Mesenchymal stem cell (in vitro differentiated cells and primary cell): ENCODE measurements around the gene NFE2L3.

Source experiments
- DNase-seq: peaks from one replicate; pipeline ENCODE4 v3.0.0-alpha.2; 2013
- H2AFZ ChIP-seq: one replicate; pipeline ENCODE4 v1.6.1; 2013; ENCODE audit warnings: low read depth, mild to moderate bottlenecking, control low read depth, inconsistent platforms, low read length, moderate library complexity
- H2AK5ac ChIP-seq: 2 replicates; pipeline ENCODE4 v1.6.1; 2013; ENCODE audit warnings: low read length, moderate library complexity, mild to moderate bottlenecking, inconsistent platforms; ENCODE audit not compliant: severe bottlenecking
- H2BK120ac ChIP-seq: one replicate; pipeline ENCODE4 v1.6.1; 2013; ENCODE audit warnings: low read depth, mild to moderate bottlenecking, inconsistent platforms, low read length, moderate library complexity
- H2BK12ac ChIP-seq, 2 experiments: one replicate each; pipeline ENCODE4 v1.6.1; 2013; ENCODE audit warnings: inconsistent platforms in 2 of 2, low read length in 2 of 2, mild to moderate bottlenecking in 2 of 2, moderate library complexity in 2 of 2, control low read depth in 1 of 2
- H2BK15ac ChIP-seq: one replicate; pipeline ENCODE4 v1.6.1; 2013; ENCODE audit warnings: mild to moderate bottlenecking, low read depth, inconsistent platforms; ENCODE audit not compliant: poor library complexity, severe bottlenecking
- H2BK5ac ChIP-seq: 2 replicates; pipeline ENCODE4 v1.6.1; 2013; ENCODE audit warnings: low read depth, mild to moderate bottlenecking, low read length, control low read depth, inconsistent platforms; ENCODE audit not compliant: poor library complexity, severe bottlenecking
- H3K14ac ChIP-seq, 2 experiments: one replicate each; pipeline ENCODE4 v1.6.1; 2013; ENCODE audit warnings: inconsistent platforms in 2 of 2, low read length in 2 of 2, control low read depth in 1 of 2, mild to moderate bottlenecking in 1 of 2, moderate library complexity in 1 of 2
- H3K18ac ChIP-seq, 2 experiments: one replicate each; pipeline ENCODE4 v1.6.1; 2013; ENCODE audit warnings: inconsistent platforms in 2 of 2, low read length in 2 of 2, control low read depth in 1 of 2, low read depth in 1 of 2, mild to moderate bottlenecking in 1 of 2
- H3K23ac ChIP-seq, 2 experiments: one replicate each; pipeline ENCODE4 v1.6.1; 2013; ENCODE audit warnings: inconsistent platforms in 2 of 2, low read length in 2 of 2, mild to moderate bottlenecking in 2 of 2, moderate library complexity in 2 of 2, control low read depth in 1 of 2
- H3K27ac ChIP-seq: 2 replicates; pipeline ENCODE4 v1.5.1; 2013; ENCODE audit warnings: mild to moderate bottlenecking, moderate library complexity, low read length, control low read depth, inconsistent platforms; ENCODE audit not compliant: poor library complexity, severe bottlenecking
- H3K27me3 ChIP-seq, 2 experiments: 2 replicates each; pipeline versions ENCODE4 v1.6.1 to v1.7.0; 2013; ENCODE audit warnings: low read length in 2 of 2, mild to moderate bottlenecking in 2 of 2, moderate library complexity in 2 of 2, control low read depth in 1 of 2, inconsistent platforms in 1 of 2; ENCODE audit not compliant: control insufficient read depth in 1 of 2, insufficient read depth in 1 of 2
- H3K36me3 ChIP-seq, 2 experiments: 2 replicates each; pipeline versions ENCODE4 v1.6.1 to v1.7.0; 2013; ENCODE audit warnings: low read length in 2 of 2, control low read depth in 1 of 2, inconsistent platforms in 1 of 2, low read depth in 1 of 2, mild to moderate bottlenecking in 1 of 2; ENCODE audit not compliant: insufficient read depth in 2 of 2, control insufficient read depth in 1 of 2
- H3K4ac ChIP-seq, 2 experiments: one replicate each; pipeline ENCODE4 v1.6.1; 2013; ENCODE audit warnings: inconsistent platforms in 2 of 2, low read length in 2 of 2, mild to moderate bottlenecking in 2 of 2, moderate library complexity in 2 of 2, control low read depth in 1 of 2, low read depth in 1 of 2
- H3K4me1 ChIP-seq: 2 replicates; pipeline ENCODE4 v1.6.1; 2013; ENCODE audit warnings: low read depth, low read length, control low read depth; ENCODE audit not compliant: control insufficient read depth, insufficient read depth
- H3K4me2 ChIP-seq: 2 replicates; pipeline ENCODE4 v1.6.1; 2013; ENCODE audit warnings: low read length, mild to moderate bottlenecking, inconsistent platforms; ENCODE audit not compliant: poor library complexity, severe bottlenecking
- H3K4me3 ChIP-seq, 2 experiments: 2 replicates each; pipeline versions ENCODE4 v1.5.1 to v1.7.0; 2013; ENCODE audit warnings: low read length in 2 of 2, mild to moderate bottlenecking in 2 of 2, control low read depth in 1 of 2, low read depth in 1 of 2; ENCODE audit not compliant: insufficient read depth in 1 of 2
- H3K79me1 ChIP-seq: replicated peaks from 2 replicates; pipeline ENCODE4 v1.6.1; 2013; ENCODE audit warnings: mild to moderate bottlenecking, control low read depth, low read length, inconsistent platforms; ENCODE audit not compliant: poor library complexity, severe bottlenecking
- H3K9ac ChIP-seq: 2 replicates; pipeline ENCODE4 v1.7.0; 2013; ENCODE audit warnings: mild to moderate bottlenecking, low read length, moderate library complexity
- H3K9me3 ChIP-seq: 2 replicates; pipeline ENCODE4 v1.7.0; 2013; ENCODE audit warnings: mild to moderate bottlenecking, low read length; ENCODE audit not compliant: control insufficient read depth
- H4K8ac ChIP-seq: one replicate; pipeline ENCODE4 v1.6.1; 2013; ENCODE audit warnings: inconsistent platforms, mild to moderate bottlenecking, low read length, moderate library complexity
- H4K91ac ChIP-seq: one replicate; pipeline ENCODE4 v1.6.1; 2013; ENCODE audit warnings: mild to moderate bottlenecking, low read length, inconsistent platforms
- WGBS: methylation state at CpG from one replicate; pipeline ENCODE4 v1.1.7; 2013; ENCODE audit warnings: mixed read lengths; 5-methylcytosine and 5-hydroxymethylcytosine counted together

Gene NFE2L3

DNA sequence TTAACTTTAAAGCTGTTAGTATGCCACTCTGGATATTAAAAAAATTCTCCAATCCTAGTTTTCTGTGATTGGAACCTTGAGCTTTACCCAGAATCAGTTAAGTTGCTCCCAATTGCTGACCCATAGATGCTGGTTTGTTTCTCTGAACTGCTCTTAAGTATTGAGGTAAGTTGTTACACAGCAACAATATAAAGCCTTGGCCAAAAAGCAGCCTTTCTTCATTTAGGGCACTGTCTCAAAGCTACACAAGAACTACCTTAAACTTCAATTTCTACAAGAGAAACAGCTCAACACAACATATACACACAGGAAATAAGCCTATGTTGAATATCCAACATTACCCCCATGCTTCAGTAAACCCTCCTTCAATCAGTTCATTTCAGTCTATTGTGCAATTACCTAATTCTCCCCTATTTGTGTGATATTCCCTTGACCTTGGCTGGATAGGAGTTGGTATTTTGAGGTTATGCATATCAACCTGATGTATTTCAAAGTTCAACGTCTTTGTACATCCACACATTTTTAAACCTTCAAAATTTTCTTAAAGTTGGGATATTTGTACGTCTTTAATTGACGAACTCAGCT, 37.1 kb downstream of the NFE2L3 start:
- no peak overlapping the region for H4K91ac ChIP-seq
- H3K9ac ChIP-seq, result no peak overlapping the region
- WGBS, result 95% methylated on average over 3 of the region's 3 CpGs
- H2BK12ac ChIP-seq, result no peak overlapping the region
- no peak overlapping the region for H2BK120ac ChIP-seq
- no peak overlapping the region for H3K14ac ChIP-seq
- peaks cover 3% of the 10 kb centered on the region for H3K4me1 ChIP-seq
- H3K36me3 ChIP-seq, result peaks cover 8 to 87% of the 10 kb centered on the region in 2 experiments
- H3K27me3 ChIP-seq, result no peaks in the 10 kb centered on the region
- no peak overlapping the region for H3K4me3 ChIP-seq
- H2AFZ ChIP-seq, result no peak overlapping the region
- DNase-seq, result no peak
- H3K4ac ChIP-seq, result no peak overlapping the region
- H3K27ac ChIP-seq, result no peak overlapping the region
- H3K9me3 ChIP-seq, result no peaks in the 10 kb centered on the region
- H3K79me1 ChIP-seq, result peaks cover 1% of the 10 kb centered on the region
- H2BK15ac ChIP-seq, result no peak overlapping the region
- no peak overlapping the region for H3K23ac ChIP-seq
- H2AK5ac ChIP-seq, result no peak overlapping the region
- no peak overlapping the region for H3K18ac ChIP-seq
- no peak overlapping the region for H3K4me2 ChIP-seq
- no peak overlapping the region for H4K8ac ChIP-seq
- H2BK5ac ChIP-seq, result no peak overlapping the region

DNA sequence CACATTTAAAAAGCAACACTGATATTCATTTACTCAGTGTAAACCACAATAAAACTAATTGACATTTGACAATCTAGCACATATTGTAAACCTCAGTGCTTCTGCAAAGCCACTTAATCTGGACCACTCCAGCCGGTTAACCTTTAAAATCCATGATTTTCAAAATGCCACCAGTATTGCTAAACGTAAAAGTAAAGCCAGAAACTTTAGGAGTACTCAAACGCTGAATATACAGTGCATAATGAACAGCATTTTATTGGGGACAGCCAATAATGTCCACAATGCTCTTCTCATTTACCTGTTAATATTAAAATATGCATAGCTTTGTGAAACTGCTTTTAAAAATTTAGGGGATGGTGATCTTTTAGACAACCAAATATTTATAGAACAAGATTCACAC, 37.7 kb downstream of the NFE2L3 start:
- no peak overlapping the region for H3K4me2 ChIP-seq
- H3K27ac ChIP-seq, result no peak overlapping the region
- H3K18ac ChIP-seq, result no peak overlapping the region
- H3K36me3 ChIP-seq, result peaks cover 13 to 93% of the 10 kb centered on the region in 2 experiments
- no peak overlapping the region for H2AK5ac ChIP-seq
- peaks cover 1% of the 10 kb centered on the region for H3K79me1 ChIP-seq
- H3K9ac ChIP-seq, result no peak overlapping the region
- no peak overlapping the region for H4K91ac ChIP-seq
- H2BK5ac ChIP-seq, result no peak overlapping the region
- H2BK15ac ChIP-seq, result no peak overlapping the region
- no peak overlapping the region for H2BK120ac ChIP-seq
- peaks cover 7% of the 10 kb centered on the region for H3K4me1 ChIP-seq
- WGBS, result 92% methylated on average over 2 of the region's 3 CpGs
- no peak overlapping the region for H2AFZ ChIP-seq
- no peak overlapping the region for H2BK12ac ChIP-seq
- no peaks in the 10 kb centered on the region for H3K27me3 ChIP-seq
- DNase-seq, result no peak
- H3K14ac ChIP-seq, result no peak overlapping the region
- no peaks in the 10 kb centered on the region for H3K9me3 ChIP-seq
- no peak overlapping the region for H3K4ac ChIP-seq
- H4K8ac ChIP-seq, result no peak overlapping the region
- no peak overlapping the region for H3K4me3 ChIP-seq
- no peak overlapping the region for H3K23ac ChIP-seq

DNA sequence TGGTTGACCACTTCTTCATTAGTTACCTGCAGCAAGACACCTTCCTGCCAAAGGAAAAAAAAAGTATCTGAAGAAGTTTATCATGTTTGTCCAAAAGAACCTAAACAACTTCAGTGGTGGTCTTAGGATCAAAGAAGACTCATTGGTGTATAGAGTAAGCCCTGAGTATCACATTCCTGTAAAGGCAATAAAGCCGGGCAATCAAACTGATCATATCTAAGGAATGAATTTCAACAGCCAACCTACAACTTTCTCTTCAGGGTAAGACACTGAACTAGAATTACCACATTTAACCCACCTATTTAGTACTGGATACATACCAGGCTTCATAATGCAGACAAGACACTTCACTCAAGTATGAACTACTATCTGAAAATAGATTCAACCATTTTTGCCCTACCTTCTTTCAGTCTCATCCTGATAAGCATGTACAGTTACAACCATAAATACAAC, 38.4 kb downstream of the NFE2L3 start:
- Histone ChIP-seq H3K23ac (no peak overlapping the region), H4K91ac (no peak overlapping the region), H3K4me2 (no peak overlapping the region), H2BK5ac (no peak overlapping the region), H3K79me1 (peaks cover 1% of the 10 kb centered on the region), H3K4me1 (peaks cover 9% of the 10 kb centered on the region), H2BK12ac (no peak overlapping the region), H2BK120ac (no peak overlapping the region), H3K27ac (no peak overlapping the region), H3K27me3 (no peaks in the 10 kb centered on the region), H3K4me3 (no peak overlapping the region), H3K9ac (no peak overlapping the region), H4K8ac (no peak overlapping the region), H2AK5ac (no peak overlapping the region), H3K9me3 (no peaks in the 10 kb centered on the region), H2AFZ (no peak overlapping the region), H3K18ac (no peak overlapping the region), H3K14ac (no peak overlapping the region), H3K36me3 (peaks cover 15 to 93% of the 10 kb centered on the region in 2 experiments), H2BK15ac (no peak overlapping the region), H3K4ac (no peak overlapping the region)
- no peak for DNase-seq
- 100% methylated on average over 1 of the region's 1 CpG for WGBS

DNA sequence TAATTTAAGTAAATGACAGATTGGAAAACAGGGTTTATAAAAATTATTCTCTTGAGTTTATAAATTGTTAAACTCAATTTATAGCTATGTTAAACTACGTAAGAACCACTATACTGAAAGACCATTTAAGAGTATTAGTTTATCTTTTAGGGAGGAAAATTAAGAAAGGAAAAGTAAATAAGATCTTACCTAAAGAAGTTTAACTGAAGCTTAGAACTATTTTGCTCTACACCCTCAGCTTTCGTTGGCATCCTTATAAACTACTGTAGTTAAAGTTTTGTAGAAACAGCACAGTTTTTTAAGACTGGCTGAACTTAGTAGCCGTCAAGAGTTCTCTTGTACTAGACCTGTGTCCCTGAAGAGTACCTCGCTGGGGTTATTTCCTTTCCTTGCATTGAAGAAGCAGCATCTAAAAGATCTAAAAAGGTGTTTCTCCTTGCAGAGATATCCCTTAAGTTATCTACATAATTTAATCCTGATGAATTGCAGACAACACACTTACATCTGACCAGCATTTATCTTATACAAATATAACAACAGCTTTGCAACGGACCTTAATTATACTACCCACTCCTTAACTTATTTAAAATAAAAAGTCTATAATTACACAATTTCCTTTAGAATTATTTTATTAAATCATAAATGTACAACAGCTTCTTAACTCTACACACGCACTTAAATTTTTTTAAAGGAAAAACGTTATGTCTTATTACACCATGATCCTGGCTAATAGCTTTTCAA, 39.4 kb downstream of the NFE2L3 start:
- WGBS, result 94% methylated on average over 6 of the region's 7 CpGs
- no peak overlapping the region for H3K4me3 ChIP-seq

More for the DNA sequence above, 39.4 kb downstream of the NFE2L3 start:
- Histone ChIP-seq H2BK15ac (no peak overlapping the region), H2BK12ac (no peak overlapping the region), H3K23ac (no peak overlapping the region), H4K8ac (no peak overlapping the region), H3K27me3 (no peaks in the 10 kb centered on the region), H3K79me1 (peaks cover 1% of the 10 kb centered on the region), H3K27ac (no peak overlapping the region), H2AK5ac (no peak overlapping the region), H3K4me2 (no peak overlapping the region), H2BK120ac (no peak overlapping the region), H3K14ac (no peak overlapping the region), H3K9ac (no peak overlapping the region), H4K91ac (no peak overlapping the region), H3K18ac (no peak overlapping the region), H2BK5ac (no peak overlapping the region), H3K36me3 (peaks cover 15 to 98% of the 10 kb centered on the region in 2 experiments), H3K9me3 (no peaks in the 10 kb centered on the region), H2AFZ (no peak overlapping the region), H3K4ac (no peak overlapping the region), H3K4me1 (peaks cover 9% of the 10 kb centered on the region)
- no peak for DNase-seq
